ENCODE measurements around the gene FRAT1.

GRCh38 chr10:97311111-97311626 lies 7.9 kb upstream of the FRAT1 start:
- TF ChIP-seq CTCF (conservative IDR thresholded peaks at IDR 0.05 in 1 of 2, IDR thresholded peaks at IDR 0.05 in 1 of 2; ENCODE audit: extremely low read depth in 1 of 2, insufficient read depth in 1 of 2, low read depth in 1 of 2, low read length in 2 of 2) (no peak), EZH2 (IDR thresholded peaks at IDR 0.05; ENCODE audit: borderline replicate concordance, low read length) (no peak)

All from mammary epithelial cell (primary cell).